Panc1 (cell line): ENCODE results near the gene TRAF7.

ENCODE experiments used
- CTCF ChIP-seq: fragments of 450-650 bp; IDR thresholded peaks from 2 replicates; pipeline ENCODE4 v1.5.1; 2017; ENCODE audit warnings: mild to moderate bottlenecking
- POLR2AphosphoS5 ChIP-seq: IDR thresholded peaks from 2 replicates; pipeline ENCODE4 v1.6.1; 2012; ENCODE audit warnings: mild to moderate bottlenecking, low read depth, low read length, moderate library complexity
- REST ChIP-seq, 2 experiments: IDR thresholded peaks; 2 replicates each; pipeline ENCODE4 v1.6.1; 2011 to 2012; ENCODE audit warnings: low read depth in 2 of 2, control low read depth in 1 of 2, low read length in 1 of 2, mild to moderate bottlenecking in 1 of 2, moderate library complexity in 1 of 2; ENCODE audit not compliant: insufficient read depth in 1 of 2
- SIN3A ChIP-seq: IDR thresholded peaks from 2 replicates; pipeline ENCODE4 v1.6.1; 2012; ENCODE audit warnings: low read depth, mild to moderate bottlenecking, low read length, moderate library complexity, borderline replicate concordance; ENCODE audit not compliant: insufficient read depth
- TCF7L2 ChIP-seq: IDR thresholded peaks from 2 replicates; pipeline ENCODE4 v1.6.1; 2011; ENCODE audit warnings: mild to moderate bottlenecking, low read depth, low read length, inconsistent platforms

GRCh38 chr16:2115591-2115973 is 40.0 kb upstream of the TRAF7 start:
- no peak for TF ChIP-seq CTCF
- TF ChIP-seq REST (IDR thresholded peaks at IDR 0.05; ENCODE audit: insufficient read depth in 1 of 2, low read depth in 2 of 2, low read length in 1 of 2): no peak
- no peak for TF ChIP-seq SIN3A
- TF ChIP-seq POLR2AphosphoS5: no peak
- TF ChIP-seq TCF7L2: no peak
